HG03432 (cell line): Measurements from ENCODE around the gene OR2A5.
"Not testable (repeated sequence)": the region's sequence is repeated elsewhere in the genome, so short reads cannot be mapped to it uniquely, and the experiment has no call there.

Source experiments
- ATAC-seq: cut with Tn5 transposase; IDR thresholded peaks from one replicate; pipeline ENCODE4 v1.9.1; 2021; ENCODE audit warnings: mild to moderate bottlenecking, moderate library complexity; ENCODE audit not compliant: unreplicated experiment

OR2A5 gene

GRCh38 chr7:144032985-144033709 lies 15.6 kb upstream of the OR2A5 start:
- ATAC-seq = no peak

GRCh38 chr7:144035385-144035784 lies 13.4 kb upstream of the OR2A5 start:
- no peak for ATAC-seq

DNA sequence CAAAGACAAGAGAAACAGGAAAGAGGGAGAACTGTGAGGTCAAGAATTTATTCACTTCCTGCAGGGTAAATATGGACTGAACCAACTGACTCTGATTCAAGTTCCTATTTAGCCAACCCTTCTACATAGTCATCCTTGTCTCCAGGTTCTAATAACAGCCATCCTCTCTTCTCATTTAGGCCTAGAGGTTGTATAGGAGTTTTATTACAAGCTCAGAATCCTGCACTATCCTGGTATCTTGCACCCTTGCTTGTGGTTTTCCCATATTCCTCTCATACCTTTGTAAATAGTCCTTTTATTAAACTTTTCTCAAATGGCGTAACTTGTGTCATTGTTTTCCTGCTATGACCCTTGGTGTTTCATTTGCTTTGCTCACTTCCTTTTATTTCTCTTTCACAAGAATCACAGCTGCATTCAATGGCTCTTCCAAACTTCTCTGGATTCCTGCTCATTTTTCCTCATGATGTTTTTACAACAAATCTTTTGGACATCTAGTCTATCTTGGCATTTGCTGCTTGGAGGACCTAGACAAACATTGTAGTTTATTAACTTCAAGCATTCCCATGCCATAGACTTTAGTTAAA lies 12.4 kb upstream of the OR2A5 start:
- no peak for ATAC-seq

DNA sequence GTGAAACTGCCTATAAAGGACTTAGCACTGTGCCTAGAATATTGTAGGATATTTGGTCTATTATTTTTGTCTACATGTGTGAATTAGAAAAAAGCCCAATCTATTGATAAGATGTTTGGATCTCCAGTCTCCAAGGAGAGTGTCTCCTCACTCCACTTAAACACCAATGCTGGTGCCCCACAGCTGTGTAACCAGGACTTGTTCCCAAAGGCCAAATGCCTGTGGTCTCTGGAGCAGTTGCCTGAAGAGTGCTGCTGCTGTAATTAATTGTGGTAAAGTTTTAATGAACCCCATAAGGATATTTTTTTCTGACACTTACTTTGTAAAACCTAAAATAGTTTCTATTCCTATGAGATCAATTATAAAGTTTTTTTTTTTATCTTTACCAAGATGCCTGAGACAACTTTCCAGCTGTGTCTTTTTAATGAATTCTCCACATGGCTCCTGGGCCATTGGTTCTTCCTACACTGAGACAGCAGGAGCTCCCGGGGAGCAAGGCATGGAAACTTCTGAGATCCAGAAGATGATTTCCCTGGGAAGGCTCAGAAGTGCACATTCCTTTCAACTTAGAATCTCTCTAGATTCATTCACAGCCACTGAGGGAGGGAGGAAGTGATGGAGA lies 11.2 kb upstream of the OR2A5 start:
- no peak for ATAC-seq

- no peak for ATAC-seq
Observed at GRCh38 chr7:144038887-144039286, 9.9 kb upstream of the OR2A5 start.

- ATAC-seq = no peak
Observed at GRCh38 chr7:144049491-144049890, 743 bp downstream of the OR2A5 start.

- no peak for ATAC-seq
Observed at GRCh38 chr7:144050093-144050492, 1.3 kb downstream of the OR2A5 start.

GRCh38 chr7:144050884-144051283 lies 2.1 kb downstream of the OR2A5 start:
- not testable (repeated sequence) for ATAC-seq

DNA sequence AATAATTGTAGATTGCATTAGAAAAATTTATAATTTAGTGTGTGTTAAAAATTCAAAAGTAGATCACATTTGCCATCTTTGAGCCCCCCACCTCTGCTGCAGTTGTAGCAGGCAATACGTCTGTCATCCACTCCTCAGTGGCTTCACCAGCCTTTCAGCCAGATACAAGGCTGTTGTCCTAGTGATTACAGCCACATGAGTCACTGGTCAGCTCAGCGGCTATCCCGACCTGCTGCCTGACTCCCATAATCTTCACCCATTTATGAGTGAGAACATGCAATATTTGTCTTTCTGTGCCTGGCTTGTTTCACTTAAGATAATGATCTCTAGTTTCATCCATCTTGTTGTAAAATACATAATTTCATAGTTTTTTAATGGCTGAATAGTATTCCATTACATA lies 9.2 kb downstream of the OR2A5 start:
- no peak for ATAC-seq

DNA sequence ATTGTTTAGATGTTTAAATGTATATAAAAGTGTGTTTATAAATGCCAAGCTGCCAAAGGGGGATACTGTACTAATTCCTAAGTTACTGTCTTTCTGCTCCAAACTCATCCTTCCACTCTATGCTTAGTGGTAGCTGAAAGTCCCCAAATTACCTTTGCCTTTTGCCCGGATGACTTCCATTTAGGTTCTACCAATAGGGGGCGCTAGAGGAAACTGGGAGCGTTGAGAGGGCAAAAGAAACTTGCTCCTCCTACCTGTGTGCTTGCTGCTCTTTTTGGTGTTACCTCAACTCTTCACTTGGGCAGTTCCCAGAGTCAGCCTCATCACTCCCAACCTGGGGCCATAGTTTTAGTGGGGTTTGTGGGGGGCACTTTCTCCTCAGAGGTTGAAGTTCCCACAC lies 15.0 kb downstream of the OR2A5 start:
- ATAC-seq = no peak

DNA sequence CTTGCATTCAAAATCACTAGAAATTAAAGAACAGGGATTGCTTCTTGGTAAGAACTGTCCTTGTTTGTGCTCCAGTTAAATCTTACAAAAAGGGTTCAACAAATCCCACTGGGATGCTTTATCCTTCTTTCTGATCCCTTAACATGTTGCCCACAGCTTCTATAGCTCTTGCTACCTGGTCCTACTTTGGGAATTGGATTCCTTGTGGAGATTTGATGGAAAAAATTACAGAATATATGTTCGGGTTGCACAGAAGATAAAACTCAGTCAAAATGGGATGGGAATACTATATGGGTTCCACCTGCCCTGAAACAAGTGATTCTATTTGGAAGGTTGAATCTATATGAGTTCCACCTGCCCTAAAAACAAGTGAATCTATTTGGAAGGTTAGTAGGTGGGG lies 20.8 kb downstream of the OR2A5 start, which contains the start of gene OR2A25:
TSS of gene OR2A25 (plus strand) at position 301 of the 400 bp plus-strand sequence. CDS start 4,409 bp downstream, outside the sequence.
- no peak for ATAC-seq

DNA sequence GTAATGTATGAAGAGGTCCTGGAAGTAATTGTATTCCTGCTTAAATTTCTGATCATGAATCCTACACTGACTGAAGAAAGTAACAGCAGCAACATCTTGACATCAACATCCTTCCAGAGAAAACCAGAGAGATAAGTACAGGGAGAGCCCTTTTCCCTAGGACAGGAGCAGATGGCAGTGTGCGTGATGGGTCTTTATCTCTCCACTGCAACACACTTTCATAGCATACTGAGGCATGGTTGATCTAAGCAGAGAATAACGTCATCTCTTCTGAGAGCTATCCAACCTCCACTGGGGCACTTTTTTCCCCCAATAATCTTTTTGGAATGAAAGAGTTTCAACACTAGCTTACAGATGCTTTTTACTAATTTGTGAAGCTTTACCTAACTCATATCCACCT lies 21.2 kb downstream of the OR2A5 start:
- ATAC-seq = no peak

- ATAC-seq = no peak
Observed at GRCh38 chr7:144074374-144074773, 25.6 kb downstream of the OR2A5 start.

GRCh38 chr7:144085978-144086377 lies 37.2 kb downstream of the OR2A5 start, which contains the start of gene OR2A12:
Gene OR2A12, plus strand, starts transcription at chr7:144086278. Its CDS starts 8,830 bp downstream, at chr7:144095108.
- no peak for ATAC-seq

DNA sequence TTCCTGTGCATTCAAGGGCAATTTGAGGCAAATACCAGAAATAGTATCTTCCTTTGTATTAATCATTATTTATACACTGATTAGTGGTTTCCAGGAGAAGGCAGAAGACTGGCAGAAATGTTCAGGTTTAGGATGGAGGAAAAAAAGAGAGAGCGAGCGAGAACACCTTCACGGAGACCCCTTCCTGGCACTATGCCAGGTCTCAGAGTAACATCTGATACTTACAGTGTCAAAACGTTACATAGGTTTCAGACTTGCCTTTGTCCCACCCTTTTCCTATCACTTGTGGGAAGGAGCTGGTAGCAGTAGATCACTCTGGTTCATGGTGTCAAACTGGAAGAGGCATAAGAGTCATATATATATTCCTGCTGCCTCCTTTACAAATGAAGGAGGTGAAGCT lies 38.0 kb downstream of the OR2A5 start:
- no peak for ATAC-seq

DNA sequence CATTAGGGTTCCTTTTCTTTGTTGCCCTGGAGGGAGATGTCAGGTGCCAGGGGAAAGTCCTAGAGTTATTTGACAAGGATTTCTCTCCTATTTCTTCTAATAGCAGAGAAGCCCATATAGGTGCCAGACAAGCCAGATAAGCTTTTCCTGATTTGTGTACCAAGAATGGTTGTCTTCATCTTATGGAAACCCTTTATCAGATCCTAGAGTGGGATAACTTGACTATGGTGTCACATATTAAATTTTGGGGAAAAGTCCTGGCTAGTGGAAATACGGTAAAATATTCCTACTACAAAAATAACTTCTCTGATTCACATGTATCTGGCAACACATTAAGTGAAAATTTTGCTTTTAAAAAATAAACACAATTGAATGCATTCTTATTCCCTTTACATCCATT lies 38.5 kb downstream of the OR2A5 start:
- ATAC-seq = no peak

DNA sequence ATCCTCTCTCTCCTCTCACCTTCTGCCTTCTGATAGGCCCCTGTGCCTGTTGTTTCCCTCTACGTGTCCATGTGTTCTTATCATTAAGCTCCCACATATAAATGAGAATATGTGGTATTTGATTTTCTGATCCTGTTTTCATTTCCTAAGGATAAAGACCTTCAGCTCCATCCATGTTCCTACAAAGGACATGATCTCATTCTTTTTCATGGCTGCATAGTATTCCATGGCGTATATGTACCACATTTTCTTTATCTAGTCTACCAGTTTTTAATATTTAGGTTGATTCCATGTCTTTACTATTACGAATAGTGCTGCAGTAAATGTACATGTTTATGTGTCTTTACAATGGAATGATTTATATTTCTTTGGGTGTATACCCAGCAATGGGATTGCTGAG lies 41.9 kb downstream of the OR2A5 start:
- ATAC-seq = no peak

DNA sequence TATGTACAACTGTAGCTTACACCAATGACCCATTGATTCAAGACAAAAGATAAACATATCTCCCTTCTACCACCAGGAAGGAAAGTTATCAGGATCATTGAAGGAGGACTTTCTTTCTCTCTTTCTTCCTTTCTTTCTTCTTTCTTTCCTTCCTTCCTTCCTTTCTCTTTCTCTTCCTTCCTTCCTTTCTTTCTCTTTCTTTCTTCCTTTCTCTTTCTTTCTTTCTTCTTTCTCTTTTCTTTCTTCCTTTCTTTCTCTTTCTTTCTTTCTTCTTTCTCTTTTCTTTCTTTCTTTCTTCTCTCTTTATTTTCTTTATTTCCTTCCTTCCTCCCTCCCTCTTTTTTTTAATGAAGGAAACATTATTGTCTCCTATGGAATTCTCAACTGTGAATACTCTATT lies 50.0 kb downstream of the OR2A5 start:
- ATAC-seq = no peak

- ATAC-seq = no peak
Observed at GRCh38 chr7:144100607-144101006, 51.9 kb downstream of the OR2A5 start.

GRCh38 chr7:144102041-144102440 lies 53.3 kb downstream of the OR2A5 start:
- no peak for ATAC-seq

GRCh38 chr7:144105211-144105610 lies 56.5 kb downstream of the OR2A5 start:
- no peak for ATAC-seq
